Measurements from ENCODE around the gene DLEC1. TPM values are rescaled to one million over a fixed set of nuclear protein-coding genes. Genes with fewer than 3 reads are reported as not detected.
"Not testable (repeated sequence)": the region's sequence is repeated elsewhere in the genome, so short reads cannot be mapped to it uniquely, and the experiment has no call there.

The DLEC1 gene
- total RNA-seq, 4 donors from 2014 or later = 0.19 to 0.42 (median 0.37) TPM

- Histone ChIP-seq H3K9me3 (peaks cover 0 to 25% (median 0%) of the 10 kb centered on the region in 4 donors), H3K27ac (replicated peaks in 1 of 4) (no peak overlapping the region), H3K4me3 (no peak overlapping the region), H3K36me3 (no peaks in the 10 kb centered on the region), H3K27me3 (no peaks in the 10 kb centered on the region), H3K4me1 (no peaks in the 10 kb centered on the region)
- 78% methylated on average over 7 of the region's 7 CpGs for WGBS
- intact Hi-C loops (cut with DNase I) = no loop called here
- DNase-seq (ENCODE audit: extremely low spot score) = no peak
- TF ChIP-seq CTCF (IDR thresholded peaks at IDR 0.05) (no peak), EP300 (IDR thresholded peaks at IDR 0.05) (no peak), POLR2A (IDR thresholded peaks at IDR 0.05; ENCODE audit: low read depth) (no peak), POLR2AphosphoS5 (IDR thresholded peaks at IDR 0.05) (no peak)
Observed at GRCh38 chr3:38084334-38085310, 45.6 kb downstream of the DLEC1 start.

- intact Hi-C loops (cut with DNase I) = no loop called here
- Histone ChIP-seq H3K4me1 (no peaks in the 10 kb centered on the region), H3K27me3 (no peaks in the 10 kb centered on the region), H3K36me3 (no peaks in the 10 kb centered on the region), H3K27ac (replicated peaks in 1 of 4) (no peak overlapping the region), H3K9me3 (peaks cover 0 to 25% (median 0%) of the 10 kb centered on the region in 4 donors), H3K4me3 (no peak overlapping the region)
- no peak for TF ChIP-seq CTCF (IDR thresholded peaks at IDR 0.05)
- TF ChIP-seq POLR2AphosphoS5 (IDR thresholded peaks at IDR 0.05) = no peak
- TF ChIP-seq POLR2A (IDR thresholded peaks at IDR 0.05; ENCODE audit: low read depth) = no peak
- TF ChIP-seq EP300 (IDR thresholded peaks at IDR 0.05) = no peak
- no peak for DNase-seq (ENCODE audit: extremely low spot score)
- 84% methylated on average over 6 of the region's 11 CpGs for WGBS
Observed at GRCh38 chr3:38085311-38085942, 46.4 kb downstream of the DLEC1 start.

- no peaks in the 10 kb centered on the region for H3K36me3 ChIP-seq
- H3K27me3 ChIP-seq = no peaks in the 10 kb centered on the region
- H3K4me3 ChIP-seq = no peak overlapping the region
- H3K4me1 ChIP-seq = no peaks in the 10 kb centered on the region
- no peak for DNase-seq (ENCODE audit: extremely low spot score)
- WGBS = 57% methylated on average over 1 of the region's 1 CpG
- H3K9me3 ChIP-seq = peaks cover 0 to 25% (median 0%) of the 10 kb centered on the region in 4 donors
- H3K27ac ChIP-seq (replicated peaks in 1 of 4) = no peak overlapping the region
- intact Hi-C loops (cut with DNase I) = no loop called here
- TF ChIP-seq CTCF (IDR thresholded peaks at IDR 0.05) (no peak), POLR2AphosphoS5 (IDR thresholded peaks at IDR 0.05) (no peak)
Observed at GRCh38 chr3:38085943-38086324, 46.9 kb downstream of the DLEC1 start.

- no peak for DNase-seq (ENCODE audit: extremely low spot score)
- Histone ChIP-seq H3K9me3 (peaks cover 0 to 25% (median 0%) of the 10 kb centered on the region in 4 donors), H3K36me3 (no peaks in the 10 kb centered on the region), H3K27ac (replicated peaks in 1 of 4) (no peak overlapping the region), H3K4me3 (no peak overlapping the region), H3K27me3 (no peaks in the 10 kb centered on the region), H3K4me1 (no peaks in the 10 kb centered on the region)
- WGBS = 93% methylated on average over 3 of the region's 3 CpGs
- TF ChIP-seq POLR2AphosphoS5 (IDR thresholded peaks at IDR 0.05) (no peak), POLR2A (IDR thresholded peaks at IDR 0.05; ENCODE audit: low read depth) (no peak), EP300 (IDR thresholded peaks at IDR 0.05) (no peak), CTCF (IDR thresholded peaks at IDR 0.05) (no peak)
- intact Hi-C loops (cut with DNase I) = no loop called here
Observed at GRCh38 chr3:38086496-38086895, 47.5 kb downstream of the DLEC1 start.

GRCh38 chr3:38087278-38087677, 48.3 kb downstream of the DLEC1 start:
- DNase-seq (ENCODE audit: extremely low spot score); H3K36me3 ChIP-seq; intact Hi-C loops (cut with DNase I); H3K4me3 ChIP-seq; H3K27ac ChIP-seq (replicated peaks in 1 of 4); H3K27me3 ChIP-seq; H3K4me1 ChIP-seq: not testable (repeated sequence)
- H3K9me3 ChIP-seq = peaks cover 0 to 25% (median 0%) of the 10 kb centered on the region in 4 donors

Data from esophagus muscularis mucosa (tissue), 4 donors.